B cell (primary cell): ENCODE results near the gene ASTN2. TPM values are rescaled to one million over a fixed set of nuclear protein-coding genes. Genes with fewer than 3 reads are reported as not detected.

ENCODE experiments used
- ATAC-seq: fragments of 200-7000 bp; cut with Tn5 transposase; one replicate; pipeline ENCODE4 v1.10.0; 2021; ENCODE audit warnings: low read depth, mild to moderate bottlenecking, moderate number of reproducible peaks, moderate library complexity
- CTCF ChIA-PET: fragments of 350-600 bp; sonication (Branson Sonifier 250); formaldehyde crosslinking; loops from one replicate; lab custom pipeline; 2021; ENCODE audit warnings: antibody characterized with exemption, inconsistent platforms; lab: Charles Lee
- POLR2A ChIA-PET: fragments of 350-600 bp; sonication (Branson Sonifier 250); formaldehyde crosslinking; loops from one replicate; lab custom pipeline; 2021; ENCODE audit warnings: antibody characterized with exemption; lab: Charles Lee
- DNase-seq: peaks from one replicate; pipeline ENCODE4 v3.0.0; 2013
- H2AFZ ChIP-seq: 2 replicates; pipeline ENCODE4 v1.6.1; 2012; ENCODE audit warnings: mild to moderate bottlenecking, low read depth, low read length; ENCODE audit not compliant: insufficient read depth, poor library complexity, severe bottlenecking
- H3K27ac ChIP-seq, 2 donors: 1 replicate in 1 of 2; 2 replicates in 1 of 2; pipeline ENCODE4 v1.5.1; 2012 to 2013; ENCODE audit warnings: low read length in 2 of 2, mild to moderate bottlenecking in 2 of 2, moderate library complexity in 1 of 2
- H3K27me3 ChIP-seq, 4 experiments: fragments of 200-600 bp in 1 of 4; sonication (generic) in 1 of 4; replicated peaks in 1 of 4; 1 replicate in 2 of 4; 2 replicates in 2 of 4; pipeline versions ENCODE4 v1.6.1 to v1.7.0; 2013 to 2016; ENCODE audit warnings: low read length in 3 of 4, mild to moderate bottlenecking in 2 of 4, mixed read lengths in 1 of 4, moderate library complexity in 1 of 4; ENCODE audit not compliant: insufficient read depth in 4 of 4, control insufficient read depth in 3 of 4; ENCODE audit errors: control extremely low read depth in 1 of 4
- H3K36me3 ChIP-seq, 2 experiments: replicated peaks in 1 of 2; 1 replicate in 1 of 2; 2 replicates in 1 of 2; pipeline versions ENCODE4 v1.6.1 to v1.7.1; 2013; ENCODE audit warnings: low read length in 1 of 2; ENCODE audit not compliant: insufficient read depth in 2 of 2, control insufficient read depth in 1 of 2; ENCODE audit errors: control extremely low read depth in 1 of 2, extremely low read depth in 1 of 2
- H3K4me1 ChIP-seq, 2 donors: fragments of 200-600 bp in 1 of 2; sonication (generic) in 1 of 2; 1 replicate in 1 of 2; 2 replicates in 1 of 2; pipeline versions ENCODE4 v1.5.1 to v1.6.1; 2013 to 2017; ENCODE audit warnings: low read length in 2 of 2; ENCODE audit not compliant: control insufficient read depth in 2 of 2, insufficient read depth in 2 of 2
- H3K4me2 ChIP-seq: replicated peaks from 2 replicates; pipeline ENCODE3; 2012; ENCODE audit warnings: mild to moderate bottlenecking, low read depth, low read length; ENCODE audit not compliant: poor library complexity, severe bottlenecking
- H3K4me3 ChIP-seq, 5 experiments: fragments of 200-600 bp in 1 of 5; sonication (generic) in 1 of 5; 1 replicate in 3 of 5; 2 replicates in 2 of 5; pipeline versions ENCODE4 v1.5.1 to v1.7.0; 2011 to 2016; ENCODE audit warnings: low read length in 4 of 5, mild to moderate bottlenecking in 4 of 5, low read depth in 2 of 5, control low read depth in 1 of 5, moderate library complexity in 1 of 5; ENCODE audit not compliant: insufficient read depth in 1 of 5; ENCODE audit errors: control extremely low read depth in 1 of 5, extremely low read depth in 1 of 5
- H3K79me2 ChIP-seq: fragments of 200-600 bp; sonication (generic); one replicate; pipeline ENCODE4 v1.6.0; 2016; ENCODE audit warnings: low read length; ENCODE audit not compliant: control insufficient read depth, insufficient read depth
- H3K9ac ChIP-seq: fragments of 200-600 bp; sonication (generic); 2 replicates; pipeline ENCODE4 v1.6.1; 2017; ENCODE audit warnings: mild to moderate bottlenecking, low read length, moderate library complexity
- H3K9me3 ChIP-seq, 3 donors: one replicate each; pipeline versions ENCODE4 v1.6.1 to v1.7.1; 2013; ENCODE audit warnings: low read length in 2 of 3; ENCODE audit not compliant: control insufficient read depth in 2 of 3, insufficient read depth in 1 of 3; ENCODE audit errors: control extremely low read depth in 1 of 3
- H4K20me1 ChIP-seq: 2 replicates; pipeline ENCODE4 v1.6.0; 2012; ENCODE audit warnings: mild to moderate bottlenecking, low read length; ENCODE audit not compliant: insufficient read depth, control insufficient read depth, poor library complexity, severe bottlenecking
- H3K27ac Mint-ChIP-seq: one replicate; pipeline ENCODE4 v1.8.0; 2021; ENCODE audit warnings: mixed read lengths
- H3K27me3 Mint-ChIP-seq: one replicate; pipeline ENCODE4 v1.8.0; 2021; ENCODE audit warnings: mixed read lengths
- H3K4me1 Mint-ChIP-seq: one replicate; pipeline ENCODE4 v1.8.0; 2021; ENCODE audit warnings: mixed read lengths
- H3K4me3 Mint-ChIP-seq: one replicate; pipeline ENCODE4 v1.8.0; 2021; ENCODE audit warnings: mixed read lengths
- H3K9me3 Mint-ChIP-seq: one replicate; pipeline ENCODE4 v1.8.0; 2022; ENCODE audit warnings: mixed read lengths; ENCODE audit not compliant: insufficient read depth
- EZH2 ChIP-seq: IDR thresholded peaks from 2 replicates; pipeline ENCODE4 v1.6.1; 2012; ENCODE audit warnings: borderline replicate concordance, low read depth, mild to moderate bottlenecking, moderate library complexity, low read length; ENCODE audit not compliant: insufficient read depth, poor library complexity, severe bottlenecking
- WGBS: methylation state at CpG from one replicate; pipeline ENCODE4 v1.1.5; 2013; ENCODE audit warnings: missing lambda C conversion rate; ENCODE audit not compliant: insufficient coverage; 5-methylcytosine and 5-hydroxymethylcytosine counted together
- intact Hi-C: fragments of 100-400 bp; cut with micrococcal nuclease; formaldehyde crosslinking; loops from one replicate; pipeline ENCODE4 v1.10.0; 2022
- polyA plus RNA-seq: library from polyadenylated mRNA; depleted of rRNA; stranded (reverse); fragments of >200 nt; gene quantifications from 2 replicates; pipeline ENCODE4 v1.2.3, GENCODE V29; 2012
- total RNA-seq, 2 donors: library from RNA; stranded (reverse); fragments of 120-200 nt in 1 of 2; gene quantifications; 1 replicate in 1 of 2; 2 replicates in 1 of 2; pipeline versions ENCODE4 v1.2.3 to v1.2.4, GENCODE V29; 2013 to 2022
- TF ChIP-seq, protein P1 (sequence below): fragments of 200-600 bp; IDR thresholded peaks from one replicate; pipeline ENCODE4 v1.8.0; 2022; ENCODE audit warnings: antibody characterized with exemption, mild to moderate bottlenecking

ASTN2 gene
- total and polyA plus RNA-seq, 2 donors (not counting 1 experiment from before 2014, with no cell fraction given): 1.2 to 3.6 TPM

- DNase-seq: no peak
- Mint-ChIP-seq H3K4me3 (no peak overlapping the region), H3K27ac (no peak overlapping the region), H3K27me3 (no peaks in the 10 kb centered on the region), H3K4me1 (no peaks in the 10 kb centered on the region), H3K9me3 (peaks cover 3% of the 10 kb centered on the region)
- H3K4me1 ChIP-seq: no peaks in the 10 kb centered on the region
- no peak for TF ChIP-seq EZH2
- TF ChIP-seq, protein P1, sequence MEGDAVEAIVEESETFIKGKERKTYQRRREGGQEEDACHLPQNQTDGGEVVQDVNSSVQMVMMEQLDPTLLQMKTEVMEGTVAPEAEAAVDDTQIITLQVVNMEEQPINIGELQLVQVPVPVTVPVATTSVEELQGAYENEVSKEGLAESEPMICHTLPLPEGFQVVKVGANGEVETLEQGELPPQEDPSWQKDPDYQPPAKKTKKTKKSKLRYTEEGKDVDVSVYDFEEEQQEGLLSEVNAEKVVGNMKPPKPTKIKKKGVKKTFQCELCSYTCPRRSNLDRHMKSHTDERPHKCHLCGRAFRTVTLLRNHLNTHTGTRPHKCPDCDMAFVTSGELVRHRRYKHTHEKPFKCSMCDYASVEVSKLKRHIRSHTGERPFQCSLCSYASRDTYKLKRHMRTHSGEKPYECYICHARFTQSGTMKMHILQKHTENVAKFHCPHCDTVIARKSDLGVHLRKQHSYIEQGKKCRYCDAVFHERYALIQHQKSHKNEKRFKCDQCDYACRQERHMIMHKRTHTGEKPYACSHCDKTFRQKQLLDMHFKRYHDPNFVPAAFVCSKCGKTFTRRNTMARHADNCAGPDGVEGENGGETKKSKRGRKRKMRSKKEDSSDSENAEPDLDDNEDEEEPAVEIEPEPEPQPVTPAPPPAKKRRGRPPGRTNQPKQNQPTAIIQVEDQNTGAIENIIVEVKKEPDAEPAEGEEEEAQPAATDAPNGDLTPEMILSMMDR: no peak
- intact Hi-C loops: no loop called here
- no peaks in the 10 kb centered on the region for H4K20me1 ChIP-seq
- no peak overlapping the region for H2AFZ ChIP-seq
- ChIA-PET POLR2A (no interaction called here), CTCF (no interaction called here)
- no peaks in the 10 kb centered on the region for H3K9me3 ChIP-seq
- no peaks in the 10 kb centered on the region for H3K36me3 ChIP-seq
- no peak overlapping the region for H3K4me2 ChIP-seq
- H3K27ac ChIP-seq: no peak overlapping the region
- H3K79me2 ChIP-seq: no peaks in the 10 kb centered on the region
- H3K27me3 ChIP-seq: no peaks in the 10 kb centered on the region
- no peak for ATAC-seq
- 80% methylated on average over 1 of the region's 2 CpGs for WGBS
- no peak overlapping the region for H3K9ac ChIP-seq
- H3K4me3 ChIP-seq: no peak overlapping the region
Observed at GRCh38 chr9:117334101-117334500, 80.8 kb downstream of the ASTN2 start.

DNA sequence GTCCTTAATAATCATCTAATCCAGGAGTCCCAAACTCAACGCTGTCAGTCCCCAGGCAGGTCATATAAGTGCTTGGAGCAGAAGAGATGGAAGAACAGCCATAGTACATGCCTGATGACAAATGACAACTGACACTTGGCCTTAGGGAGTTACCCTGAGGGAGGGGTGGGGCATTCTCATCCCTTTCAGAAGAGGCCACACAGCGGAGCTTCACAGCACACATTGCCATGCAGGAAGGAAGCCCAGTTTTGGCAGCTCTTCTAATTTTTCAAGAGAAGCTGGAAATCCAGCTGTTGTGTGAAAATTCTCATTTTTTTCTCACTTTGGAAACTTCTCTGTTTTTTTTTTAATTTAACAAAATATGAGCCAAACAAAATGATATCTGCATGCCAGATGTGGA is 89.0 kb downstream of the ASTN2 start:
- Histone ChIP-seq H3K4me3 (no peak overlapping the region), H3K9me3 (no peaks in the 10 kb centered on the region), H3K4me1 (no peaks in the 10 kb centered on the region), H4K20me1 (no peaks in the 10 kb centered on the region), H3K9ac (no peak overlapping the region), H3K27ac (no peak overlapping the region), H3K4me2 (no peak overlapping the region), H3K79me2 (no peaks in the 10 kb centered on the region), H3K36me3 (no peaks in the 10 kb centered on the region), H2AFZ (no peak overlapping the region), H3K27me3 (no peaks in the 10 kb centered on the region)
- 48% methylated on average over 2 of the region's 2 CpGs for WGBS
- TF ChIP-seq, protein P1: no peak
- no peak for TF ChIP-seq EZH2
- intact Hi-C loops: no loop called here
- DNase-seq (no peak), ATAC-seq (no peak)
- CTCF ChIA-PET: no interaction called here
- POLR2A ChIA-PET: no interaction called here
- no peaks in the 10 kb centered on the region for H3K9me3 Mint-ChIP-seq
- H3K27me3 Mint-ChIP-seq: no peaks in the 10 kb centered on the region
- no peak overlapping the region for H3K4me3 Mint-ChIP-seq
- H3K4me1 Mint-ChIP-seq: no peaks in the 10 kb centered on the region
- no peak overlapping the region for H3K27ac Mint-ChIP-seq
